ENCODE results near the gene PBXIP1.
"Not testable (repeated sequence)": the region's sequence is repeated elsewhere in the genome, so short reads cannot be mapped to it uniquely, and the experiment has no call there.

The PBXIP1 gene

DNA sequence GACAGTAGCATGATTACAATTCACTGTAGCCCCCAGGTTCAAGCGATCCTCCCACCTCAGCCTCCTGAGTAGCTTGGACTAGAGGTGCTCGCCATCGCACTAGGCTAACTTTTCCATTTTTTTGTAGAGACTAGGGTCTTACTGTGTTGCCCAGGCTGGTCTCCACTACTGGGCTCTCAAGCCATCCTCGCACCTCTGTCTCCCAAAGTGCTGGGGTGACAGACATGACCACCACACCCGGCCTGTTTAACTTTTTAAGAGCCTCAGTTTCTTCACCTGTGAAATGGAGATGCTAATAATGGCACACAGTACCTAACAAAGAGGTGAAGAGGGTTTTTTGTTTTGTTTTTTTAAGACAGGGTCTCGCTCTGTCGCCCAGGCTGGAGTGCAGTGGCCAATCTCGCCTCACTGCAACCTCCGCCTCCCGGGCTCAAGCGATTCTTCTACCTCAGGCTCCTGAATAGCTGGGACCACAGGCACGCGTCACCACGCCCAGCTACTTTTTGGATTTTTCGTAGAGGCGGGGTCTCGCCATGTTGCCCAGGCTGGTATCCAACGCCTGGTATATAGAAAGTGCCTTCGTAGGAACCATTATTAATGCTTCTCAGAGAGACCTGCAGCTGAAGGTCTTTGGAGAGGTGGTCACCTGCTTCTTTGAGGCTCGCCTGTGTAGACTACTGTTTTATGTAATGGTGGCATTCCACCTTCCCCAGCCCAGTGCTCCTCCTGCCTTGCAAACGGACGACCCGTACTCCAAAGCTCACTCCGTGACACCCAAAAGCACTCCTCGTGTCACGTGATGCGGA is 19.9 kb downstream of the PBXIP1 start:
- no peak for DNase-seq (ENCODE audit: low read depth)

DNA sequence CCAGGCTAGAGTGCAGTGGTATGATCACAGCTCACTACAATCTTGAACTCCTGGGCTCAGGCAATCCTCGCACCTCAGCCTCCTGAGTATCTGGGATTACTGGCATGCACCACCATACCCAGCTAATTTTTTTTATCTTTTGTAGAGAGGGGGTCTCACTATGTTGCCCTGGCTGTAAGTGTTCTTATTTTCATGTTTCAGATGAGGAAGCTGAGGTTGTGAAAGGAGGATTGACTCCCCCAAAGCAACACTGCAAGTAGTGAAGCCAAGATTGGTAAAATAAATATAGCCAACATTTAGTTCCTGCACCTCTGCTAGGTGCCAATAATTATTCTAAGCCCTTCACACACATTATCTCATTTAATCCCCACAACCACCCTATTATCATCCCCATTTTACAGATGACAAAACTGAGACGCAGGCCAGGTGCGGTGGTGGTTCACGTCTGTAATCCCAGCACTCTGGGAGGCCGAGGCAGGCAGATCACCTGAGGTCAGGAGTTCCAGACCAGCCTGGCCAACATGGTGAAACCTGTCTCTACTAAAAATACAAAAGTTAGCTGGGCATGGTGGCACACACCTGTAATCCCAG is 21.4 kb downstream of the PBXIP1 start:
- no peak for DNase-seq (ENCODE audit: low read depth)

GRCh38 chr1:154931940-154932487 is 23.9 kb downstream of the PBXIP1 start:
- DNase-seq (ENCODE audit: low read depth) = no peak

GRCh38 chr1:154926201-154926600 is 29.7 kb downstream of the PBXIP1 start:
- DNase-seq (ENCODE audit: low read depth) = no peak

DNA sequence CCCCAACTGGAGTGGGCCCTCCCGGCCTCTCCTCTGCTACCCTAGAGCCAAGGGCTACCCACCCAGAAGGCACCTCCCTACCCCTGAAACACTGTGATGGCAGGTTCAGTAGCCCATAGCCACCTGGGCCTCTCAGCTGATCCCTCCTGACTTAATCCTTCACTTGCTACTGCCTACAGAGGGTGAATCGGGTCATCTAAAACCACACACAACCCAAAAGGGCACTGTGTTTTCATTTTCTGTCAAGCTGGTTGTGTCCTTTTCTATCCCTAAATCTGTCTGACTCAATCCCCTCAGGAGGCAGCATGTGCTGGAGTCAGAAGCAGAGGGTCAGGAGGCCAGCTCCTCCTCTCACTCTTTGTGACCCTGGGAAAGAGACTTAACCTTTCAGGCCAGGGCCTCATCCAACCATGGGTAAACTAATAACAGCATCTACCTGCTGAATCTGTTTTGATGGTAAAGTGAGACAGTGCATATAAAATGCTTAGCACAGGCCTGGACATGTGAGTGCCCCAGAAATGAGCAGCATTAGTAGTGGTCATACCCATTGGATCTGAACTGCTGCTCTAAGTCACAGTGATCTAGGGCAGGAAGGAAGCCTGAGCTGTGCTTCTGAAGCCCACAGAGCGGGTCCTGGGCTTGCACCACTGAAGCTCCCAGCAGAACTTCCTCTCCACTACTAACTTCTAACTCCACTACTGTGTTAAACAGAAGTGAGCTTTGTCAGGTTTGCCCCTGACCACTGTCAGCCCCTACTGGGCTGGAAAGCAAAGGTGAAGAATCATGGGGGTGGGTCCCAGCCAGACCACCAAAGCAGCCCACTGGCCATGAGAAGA is 30.3 kb downstream of the PBXIP1 start:
- DNase-seq (ENCODE audit: low read depth) = no peak

DNA sequence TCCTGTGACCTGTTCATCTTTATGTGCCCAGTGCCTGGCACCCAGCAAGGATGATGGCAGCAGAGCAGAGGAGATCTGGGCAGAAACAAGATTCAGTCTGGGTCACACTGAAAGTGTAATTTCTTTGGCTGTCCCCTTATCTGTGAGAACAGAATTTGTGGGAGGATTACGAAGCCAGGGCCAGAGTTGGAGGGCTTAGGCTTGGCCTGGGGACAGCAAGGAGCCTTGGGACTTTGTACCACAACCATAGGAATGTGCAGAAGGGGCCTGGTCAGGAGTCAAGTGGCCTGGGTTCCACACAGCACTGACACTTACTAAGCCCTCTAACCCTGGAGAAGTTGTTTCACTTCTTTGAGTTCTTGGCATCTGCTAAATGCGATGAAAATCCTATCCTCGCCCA is 32.2 kb downstream of the PBXIP1 start:
- no peak for DNase-seq (ENCODE audit: low read depth)

GRCh38 chr1:154913273-154913672 is 42.6 kb downstream of the PBXIP1 start:
- DNase-seq (ENCODE audit: low read depth) = no peak

GRCh38 chr1:154912755-154913154 is 43.1 kb downstream of the PBXIP1 start:
- no peak for DNase-seq (ENCODE audit: low read depth)

DNA sequence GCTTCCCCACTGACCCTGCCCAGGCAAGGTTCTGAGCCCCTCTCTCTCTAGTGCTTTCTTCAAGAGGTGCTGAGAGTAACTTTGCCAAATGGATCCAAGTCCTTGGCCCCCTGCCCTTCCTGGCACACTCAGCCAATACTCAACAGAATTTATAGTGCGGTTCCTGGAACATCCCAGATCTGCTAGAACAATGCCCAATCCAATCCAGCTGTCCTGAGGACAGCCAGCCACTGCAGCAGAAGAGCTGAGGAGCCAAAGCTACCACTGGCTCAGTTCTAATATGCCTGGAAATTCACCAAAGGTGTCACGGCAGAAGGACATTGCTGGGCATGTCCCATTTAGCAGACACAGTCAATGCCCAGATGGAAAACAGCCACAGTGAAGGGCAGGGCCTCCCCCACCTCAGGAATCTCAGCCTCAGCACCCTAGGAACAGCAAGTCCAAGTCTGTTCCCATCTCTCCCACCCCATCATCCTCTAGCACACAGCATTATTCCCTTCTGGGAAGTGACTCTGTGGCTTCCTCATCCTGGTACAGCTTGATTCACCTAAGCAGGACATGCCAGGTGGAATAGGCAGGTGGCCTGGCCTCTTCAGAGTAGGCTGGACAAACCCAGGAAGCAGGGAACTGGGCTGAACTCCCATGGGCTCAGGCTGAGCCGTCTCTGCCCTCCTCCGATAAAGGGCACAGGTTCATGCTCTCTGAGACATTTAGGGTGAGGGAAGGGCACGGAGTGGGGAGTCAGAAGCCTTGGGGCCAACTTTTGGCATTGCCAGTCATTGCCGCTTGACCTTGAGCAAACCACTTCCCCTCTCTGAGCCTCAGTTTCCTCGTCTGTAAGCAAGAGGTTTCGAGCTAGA is 44.0 kb downstream of the PBXIP1 start:
- no peak for DNase-seq (ENCODE audit: low read depth)

- no peak for DNase-seq (ENCODE audit: low read depth)
Measured at GRCh38 chr1:154910851-154911250, 45.0 kb downstream of the PBXIP1 start.

DNA sequence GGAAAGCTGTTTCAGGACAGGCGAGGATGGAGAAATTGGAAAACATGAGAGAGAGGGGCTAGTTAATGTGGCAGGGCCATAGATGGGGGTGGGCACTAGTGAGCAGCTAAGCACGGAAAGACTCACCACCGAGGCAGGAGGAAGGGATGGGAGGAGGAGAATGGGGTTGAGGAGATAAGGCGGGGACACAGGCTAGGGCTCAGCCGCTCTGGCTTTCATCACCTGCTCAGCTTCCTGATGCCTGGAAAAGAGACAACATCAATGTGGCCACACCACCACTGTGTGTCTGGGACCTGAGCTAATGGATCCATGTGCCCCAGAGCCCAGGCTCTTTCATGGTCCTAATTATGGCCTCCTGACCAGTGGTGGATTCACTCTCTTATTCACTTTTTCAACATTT is 47.0 kb downstream of the PBXIP1 start:
- no peak for DNase-seq (ENCODE audit: low read depth)

DNA sequence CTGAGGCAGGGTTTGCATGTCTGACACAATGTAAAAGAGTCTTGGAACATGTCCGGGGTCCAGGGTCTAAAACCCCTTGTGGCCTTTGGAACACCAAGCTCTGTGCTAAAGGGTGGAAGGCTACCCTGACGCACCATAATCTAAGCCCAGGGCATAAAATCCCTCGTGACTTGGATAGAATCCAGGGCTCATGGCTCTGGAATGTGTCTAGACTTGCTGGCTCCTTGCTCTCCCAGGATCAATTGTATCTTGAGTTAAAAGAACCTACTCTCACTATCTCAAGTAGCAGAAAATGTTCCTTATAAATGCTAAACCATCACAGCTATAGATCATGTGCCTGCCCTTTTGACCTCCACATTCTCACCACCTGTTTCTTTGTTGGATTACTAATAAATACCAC is 47.8 kb downstream of the PBXIP1 start:
- DNase-seq (ENCODE audit: low read depth) = not testable (repeated sequence)

- no peak for DNase-seq (ENCODE audit: low read depth)
Measured at GRCh38 chr1:154906621-154907081, 49.2 kb downstream of the PBXIP1 start.

DNA sequence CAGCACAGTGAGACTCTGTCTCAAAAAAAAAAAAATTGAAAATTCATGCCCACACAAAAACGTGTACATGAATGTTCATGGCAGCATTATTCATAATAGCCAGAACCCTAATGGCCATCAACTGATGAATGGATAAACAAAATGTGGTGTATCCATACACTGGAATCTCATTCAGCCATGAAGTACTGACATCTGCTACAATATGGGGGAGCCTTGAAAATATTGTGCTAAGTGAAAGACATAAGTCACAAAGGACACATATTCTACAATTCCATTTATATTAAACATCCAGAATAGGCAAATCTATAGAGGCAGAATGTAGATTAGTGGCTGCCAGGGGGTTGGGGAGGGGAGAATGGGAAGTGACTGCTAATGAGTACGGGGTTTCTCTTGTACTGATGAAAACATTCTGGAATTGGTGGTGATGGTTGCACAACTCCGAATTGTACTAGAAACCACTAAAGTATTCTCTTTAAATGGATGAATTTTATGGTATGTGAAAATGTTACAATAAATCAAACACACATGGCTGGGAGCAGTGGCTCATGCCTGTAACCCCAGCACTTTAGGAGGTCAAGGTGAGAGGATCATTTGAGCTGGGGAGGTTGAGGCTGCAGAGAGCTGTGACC is 52.8 kb downstream of the PBXIP1 start:
- no peak for DNase-seq (ENCODE audit: low read depth)

GRCh38 chr1:154901591-154901990 is 54.3 kb downstream of the PBXIP1 start:
- no peak for DNase-seq (ENCODE audit: low read depth)

GRCh38 chr1:154899041-154899440 is 56.9 kb downstream of the PBXIP1 start:
- DNase-seq (ENCODE audit: low read depth) = no peak

GRCh38 chr1:154896771-154897286 is 59.1 kb downstream of the PBXIP1 start:
- no peak for DNase-seq (ENCODE audit: low read depth)

GRCh38 chr1:154895798-154896197 is 60.1 kb downstream of the PBXIP1 start:
- DNase-seq (ENCODE audit: low read depth) = no peak

Data from HS-27A (cell line).